Raji (cell line): ENCODE data around the gene CNOT1.

Experiments used
- POLR2A ChIP-seq: IDR thresholded peaks from 2 replicates; pipeline ENCODE4 v1.6.1; 2011; ENCODE audit warnings: low read depth, low read length, control low read depth; ENCODE audit not compliant: insufficient read depth

The CNOT1 gene

DNA sequence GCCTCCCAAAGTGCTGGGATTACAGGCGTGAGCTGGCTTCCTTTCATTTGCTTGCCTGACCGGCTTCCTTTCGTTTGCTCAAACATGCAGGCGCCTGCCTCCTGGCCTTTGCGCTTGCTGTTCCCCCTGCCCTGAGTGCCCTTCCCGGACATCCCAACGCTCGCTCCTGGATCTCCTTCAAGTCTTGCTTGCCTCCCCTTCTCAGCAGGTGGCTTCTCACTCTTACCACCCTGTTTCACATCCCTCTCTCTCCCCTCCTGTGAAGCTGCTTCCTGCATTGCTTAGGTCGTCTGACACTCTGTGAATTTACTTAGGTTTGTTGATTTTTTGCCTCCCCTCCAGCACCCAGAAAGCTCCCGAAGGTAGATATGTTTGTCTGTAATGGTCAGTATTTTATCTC, 155.3 kb downstream of the CNOT1 start:
- TF ChIP-seq POLR2A, result no peak

DNA sequence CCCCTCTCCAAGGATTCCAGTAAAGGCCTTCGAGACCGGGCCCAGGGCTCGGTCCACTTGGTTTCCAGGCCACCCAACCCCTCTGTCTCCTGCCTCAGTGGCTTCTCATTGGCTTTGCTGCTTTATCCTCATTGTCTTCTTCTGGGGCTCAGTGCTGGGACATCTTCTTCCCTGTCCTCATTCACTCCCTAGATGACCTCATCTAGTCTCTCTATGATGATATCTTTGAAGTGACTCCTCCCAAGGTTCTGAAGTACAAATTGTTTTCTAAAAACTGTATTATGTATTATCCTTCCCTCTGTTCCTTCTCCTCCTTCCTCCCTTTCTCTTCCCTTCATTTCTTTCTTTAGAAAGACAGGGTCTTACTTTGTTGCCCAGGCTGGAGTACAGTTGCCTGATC, 156.8 kb downstream of the CNOT1 start:
- TF ChIP-seq POLR2A, result no peak

- no peak for TF ChIP-seq POLR2A
Measured at GRCh38 chr16:58472266-58472665, 157.4 kb downstream of the CNOT1 start.

- no peak for TF ChIP-seq POLR2A
Measured at GRCh38 chr16:58471209-58471975, 158.2 kb downstream of the CNOT1 start.
